NCI-H526 treated with DMSO at 0.1 percent for 48 hours (cell line): ENCODE data around the gene ADGRB2.

Experiments
- DNase-seq: peaks from one replicate; lab custom pipeline; 2025; lab: John Stamatoyannopoulos, UW

The ADGRB2 gene

GRCh38 chr1:31782421-31783410, 18.6 kb upstream of the ADGRB2 start:
- DNase-seq: peak; percentile 94

GRCh38 chr1:31781756-31782371, 17.7 kb upstream of the ADGRB2 start:
- DNase-seq: no peak

GRCh38 chr1:31781138-31781755, 17.1 kb upstream of the ADGRB2 start:
- DNase-seq: no peak

- no peak for DNase-seq
Measured at GRCh38 chr1:31780632-31781031, 16.5 kb upstream of the ADGRB2 start.

- DNase-seq: no peak
Measured at GRCh38 chr1:31779687-31780086, 15.5 kb upstream of the ADGRB2 start.

- no peak for DNase-seq
Measured at GRCh38 chr1:31778763-31779488, 14.8 kb upstream of the ADGRB2 start.

GRCh38 chr1:31776516-31776915, 12.4 kb upstream of the ADGRB2 start:
- no peak for DNase-seq

GRCh38 chr1:31776032-31776431, 11.9 kb upstream of the ADGRB2 start:
- no peak for DNase-seq

- DNase-seq: no peak
Measured at GRCh38 chr1:31775210-31775999, 11.3 kb upstream of the ADGRB2 start.

GRCh38 chr1:31774495-31774894, 10.4 kb upstream of the ADGRB2 start:
- DNase-seq: no peak

GRCh38 chr1:31773861-31774260, 9.7 kb upstream of the ADGRB2 start:
- no peak for DNase-seq

- DNase-seq: no peak
Measured at GRCh38 chr1:31772669-31773248, 8.6 kb upstream of the ADGRB2 start.

- DNase-seq: peak; percentile 18
Measured at GRCh38 chr1:31771891-31772668, 7.9 kb upstream of the ADGRB2 start.

GRCh38 chr1:31769720-31770390, 5.7 kb upstream of the ADGRB2 start:
- DNase-seq: no peak

GRCh38 chr1:31768939-31769704, 5.0 kb upstream of the ADGRB2 start:
- no peak for DNase-seq

- DNase-seq: no peak
Measured at GRCh38 chr1:31768407-31768907, 4.3 kb upstream of the ADGRB2 start.

- no peak for DNase-seq
Measured at GRCh38 chr1:31767225-31767624, 3.1 kb upstream of the ADGRB2 start.

- no peak for DNase-seq
Measured at GRCh38 chr1:31765516-31765915, 1.4 kb upstream of the ADGRB2 start.

- peak; percentile 40 for DNase-seq
Measured at GRCh38 chr1:31765041-31765467, 914 bp upstream of the ADGRB2 start.
